ENCODE measurements around the gene FILIP1L. TPM values are rescaled to one million over a fixed set of nuclear protein-coding genes. Genes with fewer than 3 reads are reported as not detected.

Gene FILIP1L
- total RNA-seq, 4 donors from 2014 or later: 26.7 to 46.3 (median 30.8) TPM

DNA sequence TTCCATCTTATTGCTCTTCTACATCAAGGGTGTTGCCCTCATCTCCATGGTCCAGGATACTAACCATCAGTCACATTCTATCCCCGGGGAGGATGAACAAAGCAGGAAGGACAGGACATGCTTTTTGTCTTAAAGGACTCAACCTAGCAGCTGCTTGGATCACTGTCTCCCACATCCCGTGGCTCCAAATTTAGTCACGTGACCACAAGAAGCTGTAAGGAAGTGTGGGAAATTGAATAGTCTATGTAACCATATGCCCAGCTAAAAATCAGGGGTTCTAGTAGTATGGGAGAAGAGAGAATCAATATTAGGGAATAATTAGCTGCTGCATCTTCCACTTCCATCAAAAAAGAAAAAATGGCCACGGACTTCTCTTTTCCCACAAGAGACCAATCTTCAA is 314.9 kb downstream of the FILIP1L start:
- no peaks in the 10 kb centered on the region for H3K4me1 ChIP-seq
- TF ChIP-seq EP300 (IDR thresholded peaks at IDR 0.05) (no peak), POLR2A (IDR thresholded peaks at IDR 0.05) (no peak)
- TF ChIP-seq, protein P1, sequence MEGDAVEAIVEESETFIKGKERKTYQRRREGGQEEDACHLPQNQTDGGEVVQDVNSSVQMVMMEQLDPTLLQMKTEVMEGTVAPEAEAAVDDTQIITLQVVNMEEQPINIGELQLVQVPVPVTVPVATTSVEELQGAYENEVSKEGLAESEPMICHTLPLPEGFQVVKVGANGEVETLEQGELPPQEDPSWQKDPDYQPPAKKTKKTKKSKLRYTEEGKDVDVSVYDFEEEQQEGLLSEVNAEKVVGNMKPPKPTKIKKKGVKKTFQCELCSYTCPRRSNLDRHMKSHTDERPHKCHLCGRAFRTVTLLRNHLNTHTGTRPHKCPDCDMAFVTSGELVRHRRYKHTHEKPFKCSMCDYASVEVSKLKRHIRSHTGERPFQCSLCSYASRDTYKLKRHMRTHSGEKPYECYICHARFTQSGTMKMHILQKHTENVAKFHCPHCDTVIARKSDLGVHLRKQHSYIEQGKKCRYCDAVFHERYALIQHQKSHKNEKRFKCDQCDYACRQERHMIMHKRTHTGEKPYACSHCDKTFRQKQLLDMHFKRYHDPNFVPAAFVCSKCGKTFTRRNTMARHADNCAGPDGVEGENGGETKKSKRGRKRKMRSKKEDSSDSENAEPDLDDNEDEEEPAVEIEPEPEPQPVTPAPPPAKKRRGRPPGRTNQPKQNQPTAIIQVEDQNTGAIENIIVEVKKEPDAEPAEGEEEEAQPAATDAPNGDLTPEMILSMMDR (IDR thresholded peaks at IDR 0.05): no peak
- WGBS, 2 donors: 87 to 89% methylated on average over 4 of the region's 4 CpGs
- H3K27me3 ChIP-seq: no peaks in the 10 kb centered on the region
- peaks cover 0 to 19% (median 0%) of the 10 kb centered on the region in 3 donors for H3K36me3 ChIP-seq
- H3K4me3 ChIP-seq: no peak overlapping the region
- no peak overlapping the region for H3K27ac ChIP-seq
- H3K9me3 ChIP-seq: peaks cover 0 to 6% (median 0%) of the 10 kb centered on the region in 4 donors
- DNase-seq (ENCODE audit: low spot score in 2 of 2): no peak

DNA sequence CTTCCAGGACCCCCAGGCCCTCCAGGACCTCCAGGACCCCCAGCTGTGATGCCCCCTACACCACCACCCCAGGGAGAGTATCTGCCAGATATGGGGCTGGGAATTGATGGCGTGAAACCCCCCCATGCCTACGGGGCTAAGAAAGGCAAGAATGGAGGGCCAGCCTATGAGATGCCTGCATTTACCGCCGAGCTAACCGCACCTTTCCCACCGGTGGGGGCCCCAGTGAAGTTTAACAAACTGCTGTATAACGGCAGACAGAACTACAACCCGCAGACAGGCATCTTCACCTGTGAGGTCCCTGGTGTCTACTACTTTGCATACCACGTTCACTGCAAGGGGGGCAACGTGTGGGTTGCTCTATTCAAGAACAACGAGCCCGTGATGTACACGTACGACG is 318.7 kb downstream of the FILIP1L start:
- Histone ChIP-seq H3K9me3 (peaks cover 0 to 6% (median 0%) of the 10 kb centered on the region in 4 donors), H3K36me3 (peaks cover 0 to 21% (median 0%) of the 10 kb centered on the region in 3 donors), H3K27ac (no peak overlapping the region), H3K27me3 (no peaks in the 10 kb centered on the region), H3K4me1 (no peaks in the 10 kb centered on the region), H3K4me3 (no peak overlapping the region)
- TF ChIP-seq POLR2A (IDR thresholded peaks at IDR 0.05) (no peak), EP300 (IDR thresholded peaks at IDR 0.05) (no peak)
- TF ChIP-seq, protein P1 (IDR thresholded peaks at IDR 0.05): no peak
- 92 to 95% methylated on average over 15 of the region's 15 CpGs for WGBS, 2 donors
- no peak for DNase-seq (ENCODE audit: low spot score in 2 of 2)

DNA sequence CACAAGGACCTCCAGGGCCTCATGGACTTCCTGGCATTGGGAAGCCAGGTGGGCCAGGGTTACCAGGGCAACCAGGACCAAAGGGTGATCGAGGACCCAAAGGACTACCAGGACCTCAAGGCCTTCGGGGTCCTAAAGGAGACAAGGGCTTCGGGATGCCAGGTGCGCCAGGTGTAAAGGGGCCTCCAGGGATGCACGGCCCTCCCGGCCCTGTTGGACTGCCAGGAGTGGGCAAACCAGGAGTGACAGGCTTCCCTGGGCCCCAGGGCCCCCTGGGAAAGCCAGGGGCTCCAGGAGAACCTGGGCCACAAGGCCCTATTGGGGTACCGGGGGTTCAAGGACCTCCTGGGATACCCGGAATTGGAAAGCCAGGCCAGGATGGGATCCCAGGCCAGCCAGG is 319.8 kb downstream of the FILIP1L start:
- Histone ChIP-seq H3K4me1 (peaks cover 0 to 7% (median 0%) of the 10 kb centered on the region in 4 donors), H3K36me3 (peaks cover 0 to 21% (median 0%) of the 10 kb centered on the region in 3 donors), H3K9me3 (peaks cover 0 to 4% (median 0%) of the 10 kb centered on the region in 4 donors), H3K27me3 (no peaks in the 10 kb centered on the region), H3K27ac (no peak overlapping the region), H3K4me3 (no peak overlapping the region)
- TF ChIP-seq, protein P1 (IDR thresholded peaks at IDR 0.05): no peak
- no peak for TF ChIP-seq POLR2A (IDR thresholded peaks at IDR 0.05)
- TF ChIP-seq EP300 (IDR thresholded peaks at IDR 0.05): no peak
- no peak for DNase-seq (ENCODE audit: low spot score in 2 of 2)
- WGBS, 2 donors: 93 to 95% methylated on average over 2 to 6 of the region's 8 CpGs

DNA sequence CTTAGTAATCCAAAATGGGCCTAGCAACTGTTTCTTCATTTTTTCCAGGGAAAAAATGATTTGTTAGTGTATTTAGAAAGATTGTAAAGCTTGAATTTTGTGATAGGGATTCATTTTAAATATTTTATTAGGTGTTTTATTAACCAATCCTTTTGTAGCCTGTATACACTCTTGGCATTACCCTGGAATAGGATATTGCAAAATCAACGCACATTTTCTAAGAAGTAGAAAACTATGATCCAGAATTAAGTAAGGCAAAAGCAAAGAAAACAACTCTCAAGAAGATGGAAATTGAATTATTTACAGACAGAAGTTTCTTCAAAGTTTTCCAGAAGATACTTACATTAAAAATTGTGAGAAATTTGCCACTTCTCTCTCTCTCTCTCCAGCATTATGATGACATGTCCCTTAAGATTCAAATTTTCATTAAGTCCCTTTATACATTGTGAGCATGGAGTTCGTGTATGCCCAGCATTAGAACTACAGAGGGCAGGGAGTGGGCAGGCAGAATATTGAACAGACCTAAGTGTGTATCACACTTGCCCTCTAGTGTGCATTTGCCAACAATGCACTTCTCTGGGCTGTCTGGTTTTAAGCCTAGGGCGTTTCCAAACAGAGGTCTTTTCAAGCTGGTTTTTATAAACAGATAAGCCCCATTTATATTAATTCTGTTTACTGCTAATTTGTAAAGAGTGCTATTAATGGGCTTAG is 325.1 kb downstream of the FILIP1L start:
- Histone ChIP-seq H3K27me3 (no peaks in the 10 kb centered on the region), H3K27ac (peak overlapping the region; percentile 10 to 70 (median 40)), H3K4me1 (peaks cover 0 to 11% (median 0%) of the 10 kb centered on the region in 4 donors), H3K4me3 (peak overlapping the region in 1 of 4 donors; percentile 3), H3K9me3 (no peaks in the 10 kb centered on the region), H3K36me3 (peaks cover 0 to 1% (median 0%) of the 10 kb centered on the region in 3 donors)
- whole genome bisulfite sequencing, 2 donors: 16 to 17% methylated on average over 3 of the region's 3 CpGs
- DNase-seq (ENCODE audit: low spot score in 2 of 2): peak in 1 of 2 donors; percentile 64
- TF ChIP-seq, protein P1 (IDR thresholded peaks at IDR 0.05): peak; percentile 46 to 76 (median 67)
- TF ChIP-seq EP300 (IDR thresholded peaks at IDR 0.05): no peak

Small RNAs within 50 kb of the gene (small RNA-seq; reads per million reads assigned to genes)
- gene MIR3921: not detected

Other genes with a start within 250 kb of the FILIP1L start
- 10 to 100 TPM; 21.6 to 32.2 (median 28.2) TPM for gene TBC1D23, start 146.5 kb upstream of the FILIP1L start, total RNA-seq
- 10 to 100 TPM; 32.9 to 43.5 (median 37.4) TPM for gene NIT2, start 220.3 kb upstream of the FILIP1L start, total RNA-seq